Loucy (cell line): ENCODE results near the gene SUSD3.

Experiments used
- CTCF ChIP-seq: fragments of 200-600 bp; sonication (generic); conservative IDR thresholded peaks from 2 replicates; pipeline ENCODE4 v1.5.1; 2014; ENCODE audit warnings: mild to moderate bottlenecking, antibody characterized with exemption, low read length
- EZH2phosphoT487 ChIP-seq: fragments of 200-600 bp; IDR thresholded peaks from 2 replicates; pipeline ENCODE4 v1.6.1; 2018; ENCODE audit warnings: antibody characterized with exemption, mild to moderate bottlenecking, moderate library complexity, borderline replicate concordance

GRCh38 chr9:93089024-93089423 is 30.5 kb downstream of the SUSD3 start:
- TF ChIP-seq CTCF (no peak), EZH2phosphoT487 (no peak)
